Left forelimb (tissue), 1 donor: Measurements from ENCODE around the gene AKT1.

Experiments used
- DNase-seq: peaks from one replicate; pipeline ENCODE4 v3.0.0-alpha.2; 2018; ENCODE audit warnings: low spot score

AKT1 gene

GRCh38 chr14:104799244-104800014 lies 3.9 kb upstream of the AKT1 start:
- DNase-seq: no peak

- DNase-seq: no peak
Measured at GRCh38 chr14:104798300-104799243, 3.0 kb upstream of the AKT1 start.

GRCh38 chr14:104797115-104798044 lies 1.8 kb upstream of the AKT1 start:
- DNase-seq: no peak

- DNase-seq: no peak
Measured at GRCh38 chr14:104796687-104797081, 1.1 kb upstream of the AKT1 start.

GRCh38 chr14:104795781-104796686 lies 486 bp upstream of the AKT1 start:
- DNase-seq: no peak

GRCh38 chr14:104794631-104794992 lies 936 bp downstream of the AKT1 start:
- no peak for DNase-seq

- DNase-seq: no peak
Measured at GRCh38 chr14:104794099-104794498, 1.4 kb downstream of the AKT1 start.

GRCh38 chr14:104793703-104793959 lies 1.9 kb downstream of the AKT1 start:
- DNase-seq: no peak

GRCh38 chr14:104792945-104793702 lies 2.4 kb downstream of the AKT1 start:
- no peak for DNase-seq

- no peak for DNase-seq
Measured at GRCh38 chr14:104792101-104792884, 3.3 kb downstream of the AKT1 start.

GRCh38 chr14:104791425-104791824 lies 4.1 kb downstream of the AKT1 start:
- no peak for DNase-seq

- DNase-seq: no peak
Measured at GRCh38 chr14:104789752-104790743, 5.5 kb downstream of the AKT1 start.

GRCh38 chr14:104788873-104789663 lies 6.5 kb downstream of the AKT1 start:
- no peak for DNase-seq

GRCh38 chr14:104788161-104788818 lies 7.3 kb downstream of the AKT1 start:
- no peak for DNase-seq

GRCh38 chr14:104787736-104788135 lies 7.8 kb downstream of the AKT1 start:
- DNase-seq: no peak

- DNase-seq: no peak
Measured at GRCh38 chr14:104786726-104787675, 8.5 kb downstream of the AKT1 start.
